ENCODE data around the gene PHC3.
"Not testable (repeated sequence)": the region's sequence is repeated elsewhere in the genome, so short reads cannot be mapped to it uniquely, and the experiment has no call there.

Gene PHC3

DNA sequence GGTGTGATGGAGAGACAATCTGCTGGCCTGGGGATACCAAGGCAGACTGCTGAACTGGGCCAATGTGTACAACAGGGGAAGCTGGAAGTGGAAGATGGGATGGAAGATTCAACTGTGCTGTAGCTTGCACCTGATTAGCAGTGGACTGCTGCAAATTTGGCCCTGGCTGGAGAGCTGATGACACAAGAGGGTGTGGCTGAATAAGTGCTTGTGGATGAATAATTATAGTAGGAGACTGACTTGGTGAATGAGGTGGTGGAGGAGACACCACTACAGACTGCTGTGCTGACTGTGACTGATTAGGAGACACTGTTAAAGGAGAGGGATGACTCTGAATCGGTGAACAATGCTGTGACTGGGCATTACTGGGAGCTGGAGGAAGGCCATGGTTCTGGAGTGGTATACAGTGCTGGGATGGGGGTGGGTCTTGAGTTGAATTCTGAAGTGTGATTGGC lies 52.5 kb downstream of the PHC3 start:
- no peak for DNase-seq (ENCODE audit: low read depth, low spot score)

- DNase-seq (ENCODE audit: low read depth, low spot score), result no peak
These were observed 53.1 kb downstream of the PHC3 start for GRCh38 chr3:170128259-170128976.

- no peak for DNase-seq (ENCODE audit: low read depth, low spot score)
These were observed 64.4 kb downstream of the PHC3 start for GRCh38 chr3:170117134-170117533.

GRCh38 chr3:170114165-170114564 lies 67.4 kb downstream of the PHC3 start:
- not testable (repeated sequence) for DNase-seq (ENCODE audit: low read depth, low spot score)

DNA sequence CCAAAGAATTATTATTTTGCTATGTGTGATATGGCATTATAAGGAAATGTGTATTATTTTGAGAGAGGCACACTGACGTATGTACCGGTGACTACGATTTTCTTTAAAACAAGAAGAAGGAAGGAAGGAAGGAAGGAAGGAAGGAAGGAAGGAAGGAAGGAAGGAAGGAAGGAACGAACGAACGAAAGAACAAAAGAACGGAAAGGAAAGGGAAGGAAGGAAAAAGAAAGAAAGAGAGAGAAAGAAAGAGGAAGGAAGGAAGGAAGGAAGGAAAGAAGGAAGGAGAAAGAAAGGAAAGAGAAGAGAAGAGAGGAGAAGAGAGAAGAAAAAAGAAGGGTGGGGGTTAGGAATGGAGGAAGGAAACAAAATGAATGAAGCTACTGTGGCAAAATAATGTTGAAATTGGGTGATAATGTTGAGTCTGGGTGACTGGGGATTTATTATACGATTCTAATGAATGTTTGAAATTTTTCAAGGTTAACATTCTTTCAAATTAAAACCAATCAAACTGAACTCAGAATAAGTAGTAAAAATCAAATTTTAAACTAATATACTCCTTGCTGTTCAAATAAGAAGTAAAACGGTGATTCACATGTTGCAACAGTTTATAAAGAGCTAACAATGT lies 70.3 kb downstream of the PHC3 start:
- DNase-seq (ENCODE audit: low read depth, low spot score), result no peak

DNA sequence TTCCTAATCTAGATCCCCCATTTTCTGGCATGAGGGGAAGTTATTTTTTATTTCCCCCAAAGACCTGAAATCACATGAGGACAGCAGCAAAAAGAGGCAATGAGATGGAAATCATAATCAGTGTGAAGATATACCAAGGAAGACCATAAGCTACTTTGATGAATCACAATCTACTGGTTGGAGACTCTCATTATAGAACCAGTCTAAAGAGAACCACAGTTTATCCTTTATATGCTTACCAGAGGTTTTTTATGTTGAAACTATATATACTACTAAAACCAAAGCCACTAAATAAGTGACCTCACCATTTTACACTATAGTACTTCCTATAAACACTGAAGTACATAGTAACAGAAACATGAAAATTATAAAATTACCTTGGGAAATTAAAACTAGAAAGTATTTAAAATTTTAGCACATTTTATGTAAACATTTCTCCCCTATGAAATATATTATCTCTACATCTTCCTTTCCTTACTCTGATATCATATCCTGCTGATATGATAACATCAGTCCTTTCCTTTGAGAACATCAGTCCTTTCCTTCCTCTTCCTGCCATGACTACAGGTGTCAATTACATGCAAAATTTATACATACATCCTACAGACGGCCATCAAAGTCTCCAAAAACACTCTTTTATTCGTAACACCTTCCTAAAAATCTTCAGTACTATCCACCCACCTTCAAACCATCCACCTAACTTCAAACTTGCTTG lies 71.8 kb downstream of the PHC3 start:
- DNase-seq (ENCODE audit: low read depth, low spot score), result no peak

GRCh38 chr3:170108955-170109354 lies 72.6 kb downstream of the PHC3 start:
- no peak for DNase-seq (ENCODE audit: low read depth, low spot score)

DNA sequence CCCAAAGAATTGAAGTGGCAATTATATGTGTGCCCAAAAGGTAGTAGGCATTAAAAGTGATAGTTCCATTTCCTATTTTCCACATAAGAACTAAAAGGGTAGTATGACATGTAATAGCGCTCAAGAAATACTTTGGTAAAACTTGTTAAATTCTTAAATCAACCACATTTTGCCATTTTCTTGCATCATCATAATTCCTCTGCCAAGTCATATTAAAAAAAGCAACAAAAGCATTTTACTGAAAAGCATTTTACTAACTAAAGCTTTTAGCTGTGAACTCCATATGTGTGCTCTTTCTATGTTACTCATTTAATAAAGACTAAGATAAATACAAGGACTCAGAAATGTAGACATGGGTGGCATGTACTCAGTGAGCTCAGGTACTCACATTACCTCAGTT lies 73.6 kb downstream of the PHC3 start:
- DNase-seq (ENCODE audit: low read depth, low spot score), result no peak

- DNase-seq (ENCODE audit: low read depth, low spot score), result no peak
These were observed 79.1 kb downstream of the PHC3 start for GRCh38 chr3:170102431-170102830.

DNA sequence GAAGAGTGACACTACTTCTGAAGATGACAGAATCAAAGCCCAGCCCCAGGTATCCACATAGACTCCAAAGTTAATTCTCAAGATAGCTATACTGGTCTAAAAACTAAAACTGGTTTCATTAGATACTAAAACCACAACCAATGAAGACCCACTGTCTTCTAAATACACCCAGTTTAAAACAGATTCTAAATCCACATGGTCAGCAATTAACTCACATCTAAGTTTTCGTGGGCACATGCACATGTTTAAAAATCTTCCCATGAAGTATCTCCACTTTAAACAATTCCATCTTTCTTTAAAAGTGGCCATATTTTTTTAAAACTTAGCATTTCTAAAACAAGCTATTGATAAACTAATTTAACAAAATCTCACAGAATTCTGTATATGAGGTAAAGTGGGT lies 80.6 kb downstream of the PHC3 start:
- DNase-seq (ENCODE audit: low read depth, low spot score), result no peak

DNA sequence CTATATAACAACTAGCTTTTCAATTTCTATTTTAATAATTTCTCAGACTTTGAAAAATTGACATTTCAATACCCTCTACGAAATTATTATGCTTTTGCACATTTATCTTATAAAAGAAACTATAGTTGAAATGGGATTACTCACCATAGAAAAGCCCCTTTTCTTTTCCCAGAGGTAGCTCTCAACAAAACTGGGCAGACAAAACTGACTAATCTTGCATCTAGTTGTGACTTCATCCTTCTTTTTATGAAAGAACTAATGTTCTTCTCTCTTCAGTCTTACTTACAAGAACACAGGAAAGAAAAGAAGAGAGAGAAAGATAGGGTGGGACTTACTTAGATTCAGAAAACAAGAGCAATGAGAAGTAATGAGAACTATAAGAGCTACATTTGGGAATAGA lies 82.8 kb downstream of the PHC3 start:
- no peak for DNase-seq (ENCODE audit: low read depth, low spot score)

- DNase-seq (ENCODE audit: low read depth, low spot score), result no peak
These were observed 85.2 kb downstream of the PHC3 start for GRCh38 chr3:170096342-170096741.

GRCh38 chr3:170095771-170096170 lies 85.8 kb downstream of the PHC3 start:
- DNase-seq (ENCODE audit: low read depth, low spot score), result no peak

GRCh38 chr3:170092907-170093306 lies 88.6 kb downstream of the PHC3 start:
- DNase-seq (ENCODE audit: low read depth, low spot score), result no peak

DNA sequence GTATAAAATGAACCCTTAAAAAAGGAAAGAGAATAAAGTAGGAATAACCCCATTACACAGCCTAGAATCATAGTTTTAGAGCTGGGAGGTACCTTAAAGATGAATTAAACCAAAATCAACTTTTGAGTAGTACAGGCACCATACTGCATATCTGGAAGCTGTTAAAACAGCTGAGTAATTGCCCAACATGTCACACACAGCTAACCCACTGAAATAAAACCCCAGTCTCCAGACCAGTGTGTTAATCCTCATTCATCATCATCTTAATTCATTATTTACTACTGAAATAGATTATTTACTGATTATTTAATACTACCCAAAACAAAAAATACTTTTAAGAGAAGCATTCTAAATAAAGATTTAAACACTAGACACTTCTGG lies 90.9 kb downstream of the PHC3 start:
- DNase-seq (ENCODE audit: low read depth, low spot score), result no peak

DNA sequence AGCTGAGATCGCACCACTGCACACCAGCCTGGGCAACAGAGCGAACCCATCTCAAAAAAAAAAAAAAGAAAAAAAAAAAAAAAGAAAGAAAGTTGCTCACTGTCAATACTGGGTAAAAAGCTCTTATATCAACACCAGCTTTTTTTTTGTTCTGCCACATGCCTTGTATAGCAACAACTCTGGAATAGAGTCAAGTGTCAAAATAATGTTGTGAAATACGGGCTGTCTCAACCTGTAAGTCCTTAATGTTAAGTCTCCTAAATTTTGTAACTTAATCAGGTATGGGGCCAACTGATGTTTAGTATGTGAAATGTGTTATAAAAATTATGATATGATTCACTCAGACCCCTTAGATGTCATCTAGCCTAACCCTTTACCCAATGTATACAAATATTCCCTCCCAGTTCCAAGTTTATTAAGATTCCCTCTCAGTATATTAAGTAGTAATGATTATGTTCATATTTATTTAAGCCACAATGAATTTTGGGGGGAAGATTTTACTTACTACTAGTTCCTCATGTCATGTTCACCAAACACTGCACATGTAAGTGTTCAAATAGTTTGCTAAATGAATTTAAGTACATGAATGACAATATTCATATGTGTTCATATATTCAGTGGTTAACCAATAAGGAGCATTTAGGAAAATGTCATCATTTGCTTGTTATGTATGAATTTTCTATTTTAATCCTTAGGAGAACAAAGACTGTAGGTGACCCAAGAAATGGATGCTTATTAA lies 91.5 kb downstream of the PHC3 start:
- no peak for DNase-seq (ENCODE audit: low read depth, low spot score)

- DNase-seq (ENCODE audit: low read depth, low spot score), result no peak
These were observed 96.1 kb downstream of the PHC3 start for GRCh38 chr3:170085396-170085795.

DNA sequence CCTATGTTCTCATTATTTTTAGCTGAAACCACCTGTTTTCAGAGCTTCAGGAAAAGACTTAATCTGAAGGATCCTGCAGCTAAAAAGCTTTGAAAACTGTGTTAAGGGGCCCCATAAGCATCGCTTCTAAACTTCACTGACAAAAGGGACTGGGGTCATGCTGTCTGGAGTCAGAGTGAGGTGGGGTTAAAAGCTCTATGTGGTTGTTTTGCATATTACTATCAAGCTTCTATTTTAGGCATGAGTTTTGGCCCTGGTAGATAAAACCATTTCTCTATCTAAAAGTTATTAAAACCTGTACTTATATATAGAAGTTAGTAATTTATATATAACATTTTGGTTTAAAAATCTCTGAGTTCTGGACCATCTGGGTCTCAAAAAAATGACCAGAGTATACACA lies 98.2 kb downstream of the PHC3 start:
- no peak for DNase-seq (ENCODE audit: low read depth, low spot score)

GRCh38 chr3:170081079-170081741 lies 100.3 kb downstream of the PHC3 start:
- no peak for DNase-seq (ENCODE audit: low read depth, low spot score)

- DNase-seq (ENCODE audit: low read depth, low spot score), result no peak
These were observed 100.9 kb downstream of the PHC3 start for GRCh38 chr3:170080605-170081004.

- no peak for DNase-seq (ENCODE audit: low read depth, low spot score)
These were observed 101.9 kb downstream of the PHC3 start for GRCh38 chr3:170079536-170080165.
